ENCODE measurements around the gene ATP6V1C2.
"Not testable (repeated sequence)": the region's sequence is repeated elsewhere in the genome, so short reads cannot be mapped to it uniquely, and the experiment has no call there.

DNA sequence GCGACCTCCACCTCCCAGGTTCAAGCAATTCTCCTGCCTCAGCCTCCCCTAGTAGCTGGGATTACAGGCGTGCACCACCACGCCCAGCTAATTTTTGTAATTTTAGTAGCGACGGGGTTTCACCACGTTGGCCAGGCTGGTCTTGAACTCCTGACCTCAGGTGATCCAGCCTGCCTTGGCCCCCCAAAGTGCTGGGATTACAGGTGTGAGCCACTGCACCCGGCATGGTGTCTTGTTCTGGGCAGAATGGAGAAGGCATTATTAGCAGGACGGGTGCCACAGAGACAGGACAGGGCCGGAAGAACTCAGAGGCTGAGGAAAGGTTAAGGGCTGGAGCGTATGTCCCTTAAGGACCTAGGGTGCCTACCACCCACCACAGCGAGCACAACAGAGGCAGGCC, 59.4 kb downstream of the ATP6V1C2 start:
- not testable (repeated sequence) for TF ChIP-seq FOXM1 (IDR thresholded peaks at IDR 0.05; ENCODE audit: borderline replicate concordance); FOXK2 (IDR thresholded peaks at IDR 0.05); ELF4 (IDR thresholded peaks at IDR 0.05); FOXA1 (IDR thresholded peaks at IDR 0.05); SP1 (IDR thresholded peaks at IDR 0.05); LEF1 (IDR thresholded peaks at IDR 0.05; ENCODE audit: borderline replicate concordance); SUZ12 (IDR thresholded peaks at IDR 0.05)
